ENCODE measurements around the gene TJP1.
"Not testable (repeated sequence)": the region's sequence is repeated elsewhere in the genome, so short reads cannot be mapped to it uniquely, and the experiment has no call there.

TJP1 gene

DNA sequence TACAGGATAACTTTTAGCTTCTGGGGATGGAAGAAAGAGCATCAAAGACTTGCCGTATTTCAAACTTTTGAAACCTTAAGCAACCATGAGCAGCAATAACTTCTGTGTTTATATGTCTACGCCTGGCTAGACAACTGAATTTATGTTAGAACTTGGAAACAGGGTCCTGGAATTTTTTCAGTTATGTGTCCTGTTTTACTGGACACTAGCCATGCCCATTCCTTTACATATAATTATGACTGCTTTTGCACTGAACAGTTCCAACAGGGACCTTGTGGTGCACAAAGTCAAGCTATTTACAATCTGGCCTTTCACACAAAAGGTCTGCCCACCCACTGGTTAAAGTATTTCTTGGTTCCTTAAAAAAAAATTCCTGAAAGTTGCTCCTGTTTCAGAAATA, 37.1 kb downstream of the TJP1 start:
- Histone ChIP-seq H3K4me1 (ENCODE audit: insufficient read depth, poor library complexity, severe bottlenecking) (peaks cover 36% of the 10 kb centered on the region), H3K4me3 (ENCODE audit: severe bottlenecking) (no peak overlapping the region), H3K27me3 (ENCODE audit: insufficient read depth, poor library complexity, severe bottlenecking) (no peaks in the 10 kb centered on the region), H3K9me3 (ENCODE audit: severe bottlenecking) (no peaks in the 10 kb centered on the region), H3K27ac (ENCODE audit: poor library complexity, severe bottlenecking) (peak overlapping the region; percentile 35), H3K36me3 (ENCODE audit: low read depth) (peaks cover 47% of the 10 kb centered on the region)
- TF ChIP-seq, protein P1, sequence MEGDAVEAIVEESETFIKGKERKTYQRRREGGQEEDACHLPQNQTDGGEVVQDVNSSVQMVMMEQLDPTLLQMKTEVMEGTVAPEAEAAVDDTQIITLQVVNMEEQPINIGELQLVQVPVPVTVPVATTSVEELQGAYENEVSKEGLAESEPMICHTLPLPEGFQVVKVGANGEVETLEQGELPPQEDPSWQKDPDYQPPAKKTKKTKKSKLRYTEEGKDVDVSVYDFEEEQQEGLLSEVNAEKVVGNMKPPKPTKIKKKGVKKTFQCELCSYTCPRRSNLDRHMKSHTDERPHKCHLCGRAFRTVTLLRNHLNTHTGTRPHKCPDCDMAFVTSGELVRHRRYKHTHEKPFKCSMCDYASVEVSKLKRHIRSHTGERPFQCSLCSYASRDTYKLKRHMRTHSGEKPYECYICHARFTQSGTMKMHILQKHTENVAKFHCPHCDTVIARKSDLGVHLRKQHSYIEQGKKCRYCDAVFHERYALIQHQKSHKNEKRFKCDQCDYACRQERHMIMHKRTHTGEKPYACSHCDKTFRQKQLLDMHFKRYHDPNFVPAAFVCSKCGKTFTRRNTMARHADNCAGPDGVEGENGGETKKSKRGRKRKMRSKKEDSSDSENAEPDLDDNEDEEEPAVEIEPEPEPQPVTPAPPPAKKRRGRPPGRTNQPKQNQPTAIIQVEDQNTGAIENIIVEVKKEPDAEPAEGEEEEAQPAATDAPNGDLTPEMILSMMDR (IDR thresholded peaks at IDR 0.05; ENCODE audit: poor library complexity, severe bottlenecking): no peak
- no peak for DNase-seq (ENCODE audit: low spot score)
- ATAC-seq (ENCODE audit: low read depth): no peak

DNA sequence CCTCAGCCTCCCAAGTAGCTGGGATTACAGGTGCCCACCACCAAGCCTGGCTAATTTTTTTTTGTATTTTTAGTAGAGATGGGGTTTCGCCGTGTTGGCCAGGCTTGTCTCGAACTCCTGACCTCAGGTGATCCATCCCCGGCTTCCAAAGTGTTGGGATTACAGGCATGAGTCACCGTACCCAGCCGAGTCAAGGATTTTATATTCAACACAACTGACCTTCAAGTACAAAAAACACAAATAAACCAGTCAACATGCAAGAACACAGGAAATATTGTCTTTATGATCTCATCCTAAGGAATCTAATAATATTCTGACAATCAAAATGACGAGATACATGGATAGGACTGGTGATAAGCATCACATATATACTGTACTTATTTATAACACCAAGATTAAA, 37.9 kb downstream of the TJP1 start:
- no peak for DNase-seq (ENCODE audit: low spot score)
- Histone ChIP-seq H3K4me1 (ENCODE audit: insufficient read depth, poor library complexity, severe bottlenecking) (peaks cover 29% of the 10 kb centered on the region), H3K36me3 (ENCODE audit: low read depth) (peaks cover 48% of the 10 kb centered on the region), H3K27me3 (ENCODE audit: insufficient read depth, poor library complexity, severe bottlenecking) (no peaks in the 10 kb centered on the region), H3K4me3 (ENCODE audit: severe bottlenecking) (no peak overlapping the region), H3K9me3 (ENCODE audit: severe bottlenecking) (no peaks in the 10 kb centered on the region), H3K27ac (ENCODE audit: poor library complexity, severe bottlenecking) (peak overlapping the region; percentile 35)
- TF ChIP-seq, protein P1 (IDR thresholded peaks at IDR 0.05; ENCODE audit: poor library complexity, severe bottlenecking): no peak
- ATAC-seq (ENCODE audit: low read depth): no peak

DNA sequence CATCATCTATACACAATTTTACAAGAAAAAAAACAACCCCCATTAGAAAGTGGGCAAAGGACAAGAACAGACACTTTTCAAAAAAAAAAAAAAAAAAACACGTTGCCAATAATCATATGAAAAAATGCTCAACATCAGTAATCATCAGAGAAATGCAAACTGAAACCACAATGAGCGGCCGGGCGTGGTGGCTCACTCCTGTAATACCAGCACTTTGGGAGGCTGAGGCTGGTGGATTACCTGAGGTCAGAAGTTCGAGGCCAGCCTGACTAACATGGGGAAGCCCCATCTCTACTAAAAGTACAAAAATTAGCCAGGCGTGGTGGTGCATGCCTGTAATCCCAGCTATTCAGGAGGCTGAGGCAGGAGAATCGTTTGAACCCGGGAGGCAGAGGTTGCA, 39.5 kb downstream of the TJP1 start:
- H3K9me3 ChIP-seq (ENCODE audit: severe bottlenecking); H3K27ac ChIP-seq (ENCODE audit: poor library complexity, severe bottlenecking); H3K27me3 ChIP-seq (ENCODE audit: insufficient read depth, poor library complexity, severe bottlenecking); ATAC-seq (ENCODE audit: low read depth); DNase-seq (ENCODE audit: low spot score); H3K4me3 ChIP-seq (ENCODE audit: severe bottlenecking): not testable (repeated sequence)
- H3K36me3 ChIP-seq (ENCODE audit: low read depth): peaks cover 44% of the 10 kb centered on the region
- H3K4me1 ChIP-seq (ENCODE audit: insufficient read depth, poor library complexity, severe bottlenecking): peaks cover 14% of the 10 kb centered on the region

DNA sequence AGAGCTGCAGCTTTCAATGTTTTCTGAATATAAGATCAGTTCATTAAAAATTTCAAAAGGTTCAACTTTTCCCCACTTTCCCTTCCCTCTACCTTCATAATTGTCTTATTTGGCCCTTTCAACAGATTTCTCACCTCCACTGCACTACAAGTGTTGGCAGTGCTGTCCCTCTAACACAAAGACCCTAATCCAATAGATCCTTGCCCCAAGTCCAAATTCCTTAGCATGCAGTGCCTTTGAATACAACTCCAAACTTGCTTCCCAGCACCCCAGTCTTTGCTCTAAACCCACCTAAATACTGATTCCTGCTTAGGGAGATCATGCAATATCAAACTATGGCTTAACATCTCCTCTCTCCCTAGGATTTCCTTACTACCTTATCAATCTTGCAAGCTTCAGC, 43.9 kb downstream of the TJP1 start:
- Histone ChIP-seq H3K9me3 (ENCODE audit: severe bottlenecking) (no peaks in the 10 kb centered on the region), H3K36me3 (ENCODE audit: low read depth) (peaks cover 20% of the 10 kb centered on the region), H3K27ac (ENCODE audit: poor library complexity, severe bottlenecking) (no peak overlapping the region), H3K4me3 (ENCODE audit: severe bottlenecking) (no peak overlapping the region), H3K27me3 (ENCODE audit: insufficient read depth, poor library complexity, severe bottlenecking) (no peaks in the 10 kb centered on the region), H3K4me1 (ENCODE audit: insufficient read depth, poor library complexity, severe bottlenecking) (peaks cover 45% of the 10 kb centered on the region)
- ATAC-seq (ENCODE audit: low read depth) (no peak), DNase-seq (ENCODE audit: low spot score) (no peak)
- TF ChIP-seq, protein P1 (IDR thresholded peaks at IDR 0.05; ENCODE audit: poor library complexity, severe bottlenecking): no peak

DNA sequence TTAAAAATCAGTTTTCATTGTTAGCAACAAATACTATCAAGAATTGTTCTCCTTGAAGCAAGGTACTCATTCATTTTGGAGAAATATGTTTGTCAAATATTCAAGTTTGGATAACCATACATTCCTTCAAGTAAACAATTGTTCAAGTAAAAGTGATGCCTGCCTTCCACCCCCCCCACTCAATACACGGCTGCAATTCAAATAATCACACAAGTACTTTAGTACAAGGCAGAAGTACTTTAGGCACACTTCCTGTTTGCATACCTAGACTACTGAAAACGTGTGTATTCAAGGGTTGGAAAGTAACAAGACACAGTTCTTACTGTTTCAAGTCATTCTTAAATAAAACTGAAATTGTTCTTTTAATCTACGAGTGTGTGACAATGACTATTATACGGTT, 45.4 kb downstream of the TJP1 start:
- TF ChIP-seq, protein P1 (IDR thresholded peaks at IDR 0.05; ENCODE audit: poor library complexity, severe bottlenecking): no peak
- no peak for ATAC-seq (ENCODE audit: low read depth)
- peaks cover 46% of the 10 kb centered on the region for H3K4me1 ChIP-seq (ENCODE audit: insufficient read depth, poor library complexity, severe bottlenecking)
- no peak for DNase-seq (ENCODE audit: low spot score)
- H3K27me3 ChIP-seq (ENCODE audit: insufficient read depth, poor library complexity, severe bottlenecking): no peaks in the 10 kb centered on the region
- H3K4me3 ChIP-seq (ENCODE audit: severe bottlenecking): no peak overlapping the region
- H3K9me3 ChIP-seq (ENCODE audit: severe bottlenecking): no peaks in the 10 kb centered on the region
- H3K27ac ChIP-seq (ENCODE audit: poor library complexity, severe bottlenecking): peak overlapping the region; percentile 71
- peaks cover 27% of the 10 kb centered on the region for H3K36me3 ChIP-seq (ENCODE audit: low read depth)
